Stimulated activated CD4-positive, alpha-beta T cell treated with anti-CD3 and anti-CD28 coated beads, Interleukin-2, amount 100 ng/mL, for 24 hours (primary cell): ENCODE results near the gene ADGRG6.

Source experiments
- DNase-seq, 2 donors: peaks; one replicate each; pipeline ENCODE4 v3.0.0-alpha.2; 2020

Gene ADGRG6

DNA sequence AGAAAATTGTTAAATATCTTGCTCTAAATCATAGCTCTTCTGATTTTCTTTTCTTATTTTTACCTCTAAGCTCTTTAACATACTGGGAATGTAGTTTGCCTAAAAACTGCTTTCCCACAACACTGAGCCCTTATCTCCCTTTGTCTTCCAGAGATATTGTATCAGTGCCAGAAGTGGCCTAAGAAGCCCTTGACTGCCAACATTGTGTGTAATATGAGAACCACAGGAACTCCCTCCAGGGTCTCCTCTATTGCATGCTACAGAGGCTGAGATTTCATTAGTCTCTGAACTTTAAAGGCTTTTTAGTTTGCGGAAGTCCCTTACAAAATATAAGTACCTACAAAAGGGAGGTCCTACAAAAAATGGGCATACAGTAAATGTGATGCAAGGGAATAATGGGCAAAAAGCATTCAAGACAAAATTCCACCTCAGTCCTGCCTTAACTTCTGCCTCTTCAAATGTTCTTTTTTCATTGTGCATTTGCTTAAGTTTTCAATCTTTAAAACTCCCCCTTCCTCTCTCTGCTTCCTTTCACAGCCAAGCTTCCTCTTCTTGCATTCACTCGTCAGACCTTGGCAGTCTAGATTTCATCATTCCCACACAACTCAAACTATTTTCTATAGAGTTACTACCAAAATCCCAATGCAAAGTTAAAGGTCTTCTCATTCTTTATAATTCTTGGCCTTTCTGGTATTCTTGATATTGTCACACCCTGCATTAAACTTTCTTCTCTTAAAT lies 76.5 kb downstream of the ADGRG6 start:
- DNase-seq = no peak

DNA sequence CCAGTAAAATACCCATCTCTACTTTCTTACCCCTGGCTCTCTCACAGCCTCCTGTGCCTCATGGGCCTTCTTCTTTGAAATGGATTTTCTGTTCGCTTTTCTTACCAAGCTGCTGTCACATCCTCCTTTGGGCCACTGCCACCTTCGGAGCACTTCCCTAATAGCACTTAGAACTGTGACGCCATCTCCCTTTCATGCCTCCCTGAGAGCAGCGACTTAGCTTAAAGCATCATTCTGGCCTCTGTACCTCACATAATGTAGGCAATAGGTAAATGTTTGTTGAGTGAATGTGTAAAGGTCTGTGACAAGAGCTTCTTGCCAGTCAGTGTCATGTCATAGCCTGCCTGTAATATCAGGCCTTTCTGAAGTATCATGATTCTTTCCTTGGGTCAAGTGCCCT lies 78.8 kb downstream of the ADGRG6 start:
- no peak for DNase-seq

DNA sequence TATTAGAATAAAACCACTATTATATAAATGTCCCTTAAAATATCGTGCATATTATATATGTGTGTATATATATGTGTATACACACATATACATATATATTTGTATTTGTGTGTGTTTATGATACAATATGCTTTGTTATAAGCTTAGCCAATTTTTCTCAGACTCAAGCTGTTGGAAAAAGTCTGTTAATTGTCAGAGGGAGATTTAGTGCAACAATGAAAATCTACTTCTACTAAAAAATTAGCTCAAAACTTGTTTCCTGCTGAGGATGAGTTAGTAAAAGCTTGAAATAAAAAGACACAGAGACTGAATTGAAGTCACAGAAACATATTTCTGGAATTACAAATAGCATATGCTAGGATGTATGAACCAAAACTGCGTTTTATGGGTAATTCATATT lies 79.4 kb downstream of the ADGRG6 start:
- DNase-seq = no peak

DNA sequence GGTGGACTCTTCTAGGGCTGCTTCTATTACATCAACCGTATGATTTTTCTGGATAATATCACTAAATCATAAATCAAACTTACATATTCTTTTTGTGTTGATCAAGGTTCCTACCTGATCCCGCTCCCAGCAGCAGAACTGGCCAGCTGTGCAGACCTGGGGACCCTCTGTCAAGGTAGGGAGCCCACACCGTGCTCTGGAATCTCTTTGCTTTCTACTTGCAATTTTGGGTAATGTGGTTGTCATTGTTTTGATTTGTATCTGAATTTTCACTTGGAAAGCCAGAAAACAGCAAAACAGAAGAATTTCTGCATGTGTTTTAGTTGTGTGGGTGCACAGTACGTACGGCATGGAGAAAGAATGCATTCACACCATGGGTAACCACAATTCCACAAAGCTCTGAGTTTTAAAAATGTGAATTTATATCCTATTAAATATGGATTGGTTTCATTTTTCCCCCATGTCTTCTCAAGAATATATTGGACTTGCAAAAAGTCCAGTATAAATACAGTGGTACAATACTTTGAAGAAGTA lies 80.1 kb downstream of the ADGRG6 start:
- no peak for DNase-seq

DNA sequence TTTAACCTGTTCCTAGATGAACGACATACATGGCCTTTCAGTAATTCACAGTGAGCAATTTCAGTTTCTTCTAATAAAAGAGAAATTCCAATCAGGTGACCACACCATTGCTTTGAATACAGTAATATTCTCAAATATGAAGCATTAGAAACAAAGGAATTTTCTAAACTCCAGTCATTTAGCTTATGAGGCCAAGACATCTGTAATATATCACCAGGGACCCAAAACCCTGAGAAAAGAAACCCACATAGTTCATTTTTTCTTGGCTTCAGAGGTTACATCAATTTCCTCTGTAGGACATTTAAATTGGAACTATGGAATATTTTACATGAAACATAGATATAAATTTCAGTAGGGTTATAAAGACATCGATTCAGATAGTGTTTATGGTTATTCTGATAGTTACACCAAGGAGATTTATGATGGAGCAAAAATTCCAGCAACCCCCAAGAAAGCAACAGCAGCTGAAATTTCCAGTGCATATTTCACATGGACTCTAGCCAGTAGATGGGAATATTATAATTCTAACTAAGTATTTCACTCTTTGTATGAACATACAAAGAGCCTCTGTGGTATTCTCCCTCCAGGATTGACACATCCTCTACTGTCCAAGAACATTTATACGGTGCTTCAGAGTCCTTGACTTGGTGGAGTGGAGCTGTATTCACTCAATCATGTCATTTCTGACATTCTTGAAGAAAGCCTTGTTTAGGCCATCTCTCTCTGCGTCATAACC lies 82.9 kb downstream of the ADGRG6 start:
- no peak for DNase-seq

DNA sequence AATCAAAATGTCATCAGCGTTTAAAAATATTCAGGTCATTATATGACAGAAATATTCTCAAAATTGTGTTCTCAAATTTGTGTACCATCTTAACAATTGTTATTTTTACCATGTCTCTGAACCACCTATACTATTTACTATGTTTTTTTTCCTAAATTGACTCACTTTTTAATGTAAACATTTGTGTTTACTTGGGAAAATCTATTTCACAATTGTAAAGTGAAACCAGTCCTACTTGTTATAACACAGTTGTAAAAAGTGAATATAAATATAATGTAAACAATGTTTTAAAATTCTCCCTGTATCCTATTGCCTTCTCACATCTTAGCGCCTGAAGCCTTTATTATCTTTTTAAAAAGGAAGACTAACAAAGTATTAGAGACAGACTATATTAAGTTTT lies 83.5 kb downstream of the ADGRG6 start:
- no peak for DNase-seq

DNA sequence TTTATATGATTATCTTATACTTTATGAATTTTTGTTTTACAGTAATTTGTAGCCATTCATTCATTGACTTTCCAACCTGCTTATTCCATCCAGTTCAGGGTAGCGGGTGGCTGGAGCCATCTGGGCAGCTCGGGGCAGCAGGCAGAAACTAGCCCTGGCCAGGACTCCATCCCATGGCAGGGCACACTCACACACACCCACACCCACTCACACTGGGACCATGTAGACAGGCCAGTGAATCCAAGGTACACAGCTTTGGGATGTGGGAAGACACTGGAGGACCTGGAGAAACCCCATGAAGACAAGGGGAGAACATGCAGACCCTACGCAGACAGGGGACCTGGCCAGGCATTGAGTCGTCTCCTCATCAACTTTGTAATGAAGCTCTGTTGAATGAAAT lies 84.8 kb downstream of the ADGRG6 start:
- DNase-seq = no peak

DNA sequence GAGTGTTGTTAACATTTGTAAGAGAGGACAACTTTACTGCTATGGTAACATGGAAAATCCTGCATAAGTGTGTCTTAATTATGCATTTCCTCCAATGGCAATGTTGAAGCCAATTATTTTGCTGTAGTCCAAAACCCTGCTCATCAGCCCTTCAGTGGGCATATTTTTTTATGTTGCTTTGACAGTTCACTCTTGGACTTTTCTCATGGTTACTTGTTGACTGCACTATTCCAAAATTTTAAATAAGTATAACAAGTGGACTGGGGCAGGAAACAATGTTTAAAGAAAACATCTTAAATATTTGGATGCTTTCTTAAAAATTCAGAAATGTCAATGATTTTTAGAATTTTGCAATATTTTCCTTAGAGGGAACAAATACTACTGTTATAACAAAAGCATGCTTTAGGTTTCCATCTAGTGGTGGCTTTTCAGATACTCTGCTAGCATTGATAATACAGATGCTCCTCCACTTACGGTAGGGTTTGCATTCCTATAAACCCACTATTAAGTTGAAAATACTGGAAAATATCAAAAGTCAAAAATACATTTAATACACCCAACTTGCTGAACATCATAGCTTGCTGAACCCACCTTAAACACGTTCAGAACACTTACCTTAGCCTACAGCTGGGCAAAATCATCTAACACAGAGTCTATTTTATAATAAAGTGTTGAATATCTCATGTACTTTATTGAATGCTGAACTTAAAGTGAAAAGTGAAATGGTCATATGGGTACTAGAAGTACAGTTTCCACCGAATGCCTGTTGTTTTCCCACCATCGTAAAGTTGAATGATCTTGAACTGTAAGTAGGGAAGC lies 86.4 kb downstream of the ADGRG6 start:
- DNase-seq = no peak

DNA sequence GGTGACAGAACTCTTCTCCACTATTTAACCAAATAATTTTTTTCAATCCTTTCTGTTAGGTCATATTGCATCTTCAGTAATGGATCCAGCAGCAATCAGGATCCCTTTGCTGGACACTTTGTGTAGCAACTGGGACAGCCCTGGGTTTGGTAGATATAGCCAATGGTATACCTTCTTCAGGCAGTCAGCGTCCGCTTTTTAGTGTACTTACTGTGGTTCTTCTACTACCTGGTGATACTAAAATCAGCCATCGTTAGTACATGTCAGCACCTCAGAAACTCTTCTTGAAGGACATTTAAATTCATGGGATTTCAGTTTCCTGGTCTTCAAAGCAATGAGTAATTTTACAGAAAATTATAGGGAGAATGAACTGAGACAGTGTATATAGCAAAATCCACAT lies 93.5 kb downstream of the ADGRG6 start:
- DNase-seq = no peak

DNA sequence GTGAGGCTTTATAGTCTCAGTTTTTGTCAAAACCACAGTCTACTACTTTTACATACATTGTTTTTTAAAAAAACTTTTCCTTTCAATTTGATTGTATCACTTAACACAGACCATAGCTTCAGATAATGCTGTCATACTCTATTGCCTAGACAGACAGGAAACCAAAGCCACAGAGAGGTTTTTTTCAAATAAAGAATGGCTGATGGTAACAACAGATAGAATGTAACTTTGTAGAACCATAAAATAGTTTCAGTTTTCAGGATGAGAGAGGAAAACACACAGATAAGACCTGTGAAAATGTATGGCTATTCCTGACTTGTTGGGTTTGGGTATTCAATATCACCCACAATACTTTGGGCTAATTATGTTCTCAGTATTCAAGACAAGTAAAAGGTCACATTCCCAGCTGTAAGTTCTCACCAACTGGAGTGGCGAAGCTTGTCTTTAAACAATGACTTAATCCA lies 94.0 kb downstream of the ADGRG6 start:
- no peak for DNase-seq

DNA sequence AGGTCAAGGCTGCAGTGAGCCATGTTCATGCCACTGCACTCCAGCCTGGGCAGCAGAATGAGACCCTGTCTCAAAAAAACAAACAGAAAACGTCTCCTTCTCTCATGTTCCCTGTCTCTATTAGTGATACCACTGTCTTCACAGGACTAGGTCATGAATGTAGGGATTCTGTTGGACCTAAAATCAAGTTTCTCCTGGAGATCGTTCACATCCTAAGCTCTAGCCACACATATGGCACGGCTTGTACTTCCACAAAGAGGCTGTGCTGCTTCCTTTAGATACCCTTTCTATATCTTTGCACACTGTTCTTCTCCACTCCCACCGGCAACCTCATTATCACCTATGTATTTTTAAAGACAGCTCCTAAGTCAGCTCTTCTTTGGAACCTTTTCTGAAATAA lies 96.5 kb downstream of the ADGRG6 start:
- no peak for DNase-seq

DNA sequence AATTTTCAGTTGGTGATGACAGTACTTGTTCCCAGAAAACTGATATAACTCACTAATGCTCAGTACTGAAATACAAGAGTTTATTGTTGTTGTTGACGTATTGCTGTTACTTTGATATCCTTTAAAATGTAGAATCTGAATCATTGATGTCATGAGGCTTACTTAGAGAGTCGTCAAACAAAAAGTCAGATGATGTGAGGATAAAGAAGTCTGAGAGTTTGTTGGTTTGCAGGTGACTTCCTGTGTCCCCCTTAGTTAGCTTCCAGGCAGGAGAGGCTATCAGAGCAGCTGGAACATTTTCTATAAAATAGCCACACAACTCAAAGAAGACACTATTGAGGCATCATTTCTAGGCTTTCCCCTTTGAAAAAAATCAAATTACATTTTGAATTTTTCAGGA lies 97.9 kb downstream of the ADGRG6 start:
- DNase-seq = no peak

DNA sequence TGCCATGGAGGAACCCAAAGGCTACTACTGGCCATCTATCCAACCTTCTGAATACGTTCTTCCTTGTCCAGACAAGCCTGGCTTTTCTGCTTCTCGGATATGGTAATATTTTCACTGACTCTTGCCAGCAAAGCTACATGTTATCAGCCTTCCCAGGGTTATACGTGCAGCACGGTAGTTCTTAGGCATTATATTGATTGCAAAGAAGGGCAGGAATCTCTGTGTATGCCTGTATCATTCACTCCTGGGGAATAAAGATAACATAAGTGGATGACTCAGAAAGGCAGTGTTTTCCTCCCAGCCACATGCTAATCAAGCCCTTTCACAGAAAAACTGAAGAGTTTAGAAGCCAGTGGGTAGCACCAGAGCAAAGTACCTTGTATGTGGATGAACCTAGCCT lies 98.7 kb downstream of the ADGRG6 start:
- DNase-seq = no peak

DNA sequence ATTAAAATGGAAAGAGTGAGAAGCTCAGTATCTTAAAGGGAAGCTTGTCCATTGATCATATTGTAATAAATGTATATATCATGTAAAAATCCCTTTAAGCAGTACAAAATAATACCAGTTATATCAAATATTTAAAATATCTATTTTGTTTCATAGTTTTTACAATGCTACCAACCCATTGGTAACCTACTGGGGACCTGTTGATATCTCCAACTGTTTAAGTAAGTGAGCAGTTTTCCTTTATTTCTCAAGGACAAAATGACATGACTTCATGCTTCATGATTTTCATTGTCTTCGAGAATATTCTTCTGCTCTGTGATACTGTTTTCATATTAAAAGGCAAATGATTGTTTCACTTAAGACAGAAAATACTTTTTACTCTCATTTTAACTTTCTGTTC lies 100.0 kb downstream of the ADGRG6 start:
- no peak for DNase-seq

DNA sequence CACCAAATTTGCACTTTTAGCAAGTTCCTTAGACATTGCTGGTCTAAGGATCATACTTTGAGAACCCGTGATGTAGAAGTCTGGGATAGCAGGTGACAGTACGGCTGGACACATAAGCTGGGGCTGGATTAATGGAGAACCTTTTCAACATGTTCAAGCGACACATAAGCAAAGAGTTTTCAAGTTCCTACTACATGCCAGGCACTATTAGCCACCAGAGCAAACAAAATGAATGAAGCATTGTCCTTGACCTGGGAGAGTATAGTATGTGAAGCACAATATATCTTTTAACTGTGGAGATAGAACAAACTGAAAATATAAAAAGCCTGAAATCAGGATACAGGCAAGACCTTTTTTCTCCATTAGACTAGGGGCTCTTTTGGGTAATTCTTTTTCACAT lies 102.9 kb downstream of the ADGRG6 start:
- no peak for DNase-seq

DNA sequence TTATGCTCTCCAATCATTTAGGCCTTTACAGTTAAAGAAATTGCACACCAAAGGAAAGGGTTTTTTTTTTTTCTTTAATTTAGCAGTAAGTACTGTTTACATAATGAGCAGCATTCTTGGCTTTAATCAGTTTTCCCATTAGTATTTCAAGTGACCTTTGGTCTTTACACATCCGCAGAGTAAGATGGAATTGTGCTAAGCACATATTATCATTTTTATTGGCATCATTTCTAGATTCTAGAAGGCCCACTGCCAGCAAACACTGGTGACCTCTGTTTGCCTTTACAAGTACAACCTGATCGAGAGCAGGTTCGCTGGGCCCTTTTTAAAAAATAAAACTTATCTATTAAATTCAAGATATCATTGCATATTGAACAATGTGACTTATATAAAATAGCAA lies 104.3 kb downstream of the ADGRG6 start:
- no peak for DNase-seq

DNA sequence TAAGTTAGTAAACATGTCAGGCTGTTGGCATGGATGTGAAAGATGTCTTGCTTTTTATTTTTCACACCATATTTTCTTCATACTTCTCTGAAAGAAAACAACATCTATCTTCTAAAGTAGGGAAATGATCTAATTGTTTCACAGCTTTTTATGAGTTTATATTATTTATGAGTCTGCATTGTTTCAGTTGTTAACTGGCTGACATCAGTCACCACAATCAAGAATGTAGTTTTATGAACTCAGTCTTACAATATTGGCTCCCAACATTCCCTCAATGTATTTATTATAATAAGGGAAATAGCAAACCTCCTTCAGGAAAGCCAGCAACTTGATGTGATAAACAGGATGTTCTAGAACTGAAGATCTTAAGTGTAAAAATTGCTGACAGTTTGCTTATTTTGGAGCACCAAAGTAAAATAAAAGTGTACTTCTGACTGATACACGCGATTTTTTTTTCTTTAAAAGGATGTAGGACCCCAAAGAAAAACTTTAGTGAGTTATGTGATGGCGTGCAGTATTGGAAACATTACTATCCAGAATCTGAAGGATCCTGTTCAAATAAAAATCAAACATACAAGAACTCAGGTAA lies 106.0 kb downstream of the ADGRG6 start:
- DNase-seq = no peak

DNA sequence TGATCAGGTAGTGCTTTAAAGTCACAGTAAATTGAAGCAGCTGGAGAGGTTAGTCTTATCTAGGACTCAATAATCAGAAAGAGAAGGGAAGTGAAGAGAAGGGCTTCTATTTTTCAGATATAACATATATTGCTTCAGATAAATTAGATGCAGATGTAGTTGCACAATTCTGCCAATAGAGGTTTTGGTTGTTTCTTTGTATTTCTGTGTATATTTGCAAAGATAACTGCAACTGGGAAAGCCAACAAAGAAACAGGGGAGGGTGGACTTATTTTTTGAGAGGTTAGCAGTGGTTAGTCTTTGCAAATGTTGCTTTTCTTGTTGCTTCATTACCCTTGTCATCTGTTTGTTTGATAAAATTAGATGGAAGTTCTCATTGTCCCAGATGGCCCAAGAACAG lies 106.6 kb downstream of the ADGRG6 start:
- no peak for DNase-seq

DNA sequence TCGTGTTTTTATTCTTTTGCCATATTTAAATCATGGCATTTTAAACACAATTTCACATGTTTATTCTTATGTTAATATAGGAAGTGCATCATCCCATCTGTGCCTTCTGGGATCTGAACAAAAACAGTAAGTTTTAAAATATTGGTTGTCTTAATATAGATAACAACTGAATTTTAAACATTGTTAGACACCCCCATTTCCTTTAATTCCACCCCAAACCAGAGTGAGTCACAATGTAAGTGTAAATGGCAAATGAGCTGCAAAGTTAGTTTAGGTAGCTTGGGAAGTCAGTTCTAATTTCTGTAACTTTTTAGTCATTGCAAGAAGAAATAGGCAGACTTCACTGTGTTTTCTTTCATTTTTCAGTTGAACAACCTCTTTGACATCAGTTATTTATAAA lies 108.0 kb downstream of the ADGRG6 start:
- no peak for DNase-seq

DNA sequence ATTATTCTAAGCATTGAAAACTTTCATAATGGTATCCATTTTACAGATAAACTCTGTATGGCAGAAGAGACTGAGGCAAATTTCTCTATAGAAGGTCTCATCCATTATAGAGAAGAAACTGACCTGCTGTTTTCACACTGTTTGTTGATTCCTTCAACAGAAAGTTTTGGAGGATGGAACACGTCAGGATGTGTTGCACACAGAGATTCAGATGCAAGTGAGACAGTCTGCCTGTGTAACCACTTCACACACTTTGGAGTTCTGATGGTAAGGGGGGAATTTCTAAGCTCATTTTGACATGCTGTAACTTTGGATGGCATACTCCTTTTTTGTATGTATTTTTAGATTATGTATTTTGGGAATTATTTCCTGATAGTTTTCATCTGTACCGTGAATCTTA lies 109.3 kb downstream of the ADGRG6 start:
- DNase-seq = no peak

DNA sequence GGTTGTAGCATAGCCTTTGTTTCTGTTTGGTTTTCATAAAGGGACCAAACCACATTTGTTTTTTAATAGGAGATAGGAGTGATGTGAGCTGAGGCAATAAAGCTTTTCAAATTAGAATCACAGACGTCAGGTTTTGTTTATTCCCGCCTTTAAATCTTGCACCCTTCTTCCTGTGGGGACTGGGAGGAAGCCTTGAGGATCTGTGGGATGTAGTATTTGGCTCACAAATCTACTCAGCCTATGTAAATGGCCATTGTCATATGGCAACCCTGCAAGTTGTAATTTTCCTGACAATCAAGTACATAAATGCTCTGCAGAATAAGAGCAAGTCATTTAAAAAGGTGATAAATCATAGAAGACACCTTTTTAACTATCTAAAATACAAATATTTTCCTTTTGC lies 110.4 kb downstream of the ADGRG6 start:
- DNase-seq = no peak

DNA sequence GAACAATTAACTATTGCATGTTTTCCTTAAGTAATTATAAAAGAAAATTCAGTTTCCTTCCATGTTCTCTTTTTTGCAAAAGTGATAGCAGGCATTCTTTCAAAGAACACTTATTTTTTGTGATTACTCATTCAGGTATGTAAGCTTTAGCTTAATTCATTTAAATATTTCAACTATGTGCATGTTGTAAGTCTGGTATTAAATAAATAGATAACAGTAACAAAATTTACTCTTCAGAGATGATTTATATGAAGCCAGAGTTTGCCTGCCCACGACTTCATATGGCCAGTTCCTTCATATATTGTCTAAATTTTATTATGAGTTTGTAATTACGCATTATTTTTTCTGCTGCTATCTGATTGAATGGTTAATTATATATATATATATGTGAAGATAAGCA lies 110.9 kb downstream of the ADGRG6 start:
- no peak for DNase-seq

DNA sequence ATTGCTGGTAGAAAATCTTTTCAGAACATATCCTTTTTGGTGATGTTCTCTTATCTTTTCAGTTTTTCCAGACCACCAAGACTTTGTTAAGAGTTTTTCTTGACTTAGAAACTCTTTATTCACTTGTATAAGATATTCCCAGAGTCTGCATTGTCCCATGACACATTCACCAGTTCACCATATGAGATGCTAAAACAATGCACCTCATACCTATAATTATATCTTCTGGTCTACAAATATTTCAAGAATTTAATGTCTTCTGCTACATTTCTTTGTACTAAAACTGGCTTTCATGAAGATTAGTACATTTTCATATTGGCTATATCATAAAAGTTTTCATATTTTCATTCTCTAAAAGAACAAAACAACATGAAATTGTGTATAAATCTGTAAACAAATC lies 111.3 kb downstream of the ADGRG6 start:
- DNase-seq = no peak
